RCC 7860 (cell line): Measurements from ENCODE around the gene KIF3A.

ENCODE experiments used
- DNase-seq: peaks from one replicate; pipeline ENCODE4 v3.0.0-alpha.2; 2015; ENCODE audit warnings: low spot score
- FAIRE-seq: peaks from 2 replicates; lab custom pipeline; 2012; peaks lifted over from hg19 to GRCh38; lab: Jason Lieb, UNC

KIF3A gene

GRCh38 chr5:132646583-132647266 is 90.6 kb downstream of the KIF3A start:
- DNase-seq (no peak), FAIRE-seq (no peak)

DNA sequence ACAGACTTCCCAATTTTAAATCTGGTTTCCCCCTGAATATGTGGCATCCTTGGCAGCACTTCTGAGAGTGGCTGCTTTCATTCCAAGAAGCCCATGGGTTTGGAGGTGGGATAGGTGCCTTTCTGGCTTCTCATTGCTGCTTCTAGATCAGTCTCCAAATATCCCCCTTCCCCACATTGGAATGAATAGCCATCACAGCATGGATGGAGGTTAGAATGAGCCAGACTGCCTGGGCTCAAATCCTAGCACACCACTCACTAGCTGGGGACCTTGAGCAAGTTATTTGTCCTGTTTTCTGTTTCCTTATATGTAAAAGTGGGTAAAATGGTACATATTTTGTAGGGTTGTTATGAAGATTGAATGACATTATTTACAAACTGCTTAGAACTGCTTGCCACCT is 93.2 kb downstream of the KIF3A start:
- no peak for DNase-seq
- no peak for FAIRE-seq
